Stomach (tissue), 9 donors: ENCODE data around the gene MTCL1. TPM values are rescaled to one million over a fixed set of nuclear protein-coding genes. Genes with fewer than 3 reads are reported as not detected.

Source experiments
- DNase-seq, 2 donors: peaks; one replicate each; pipeline versions ENCODE4 v3.0.0 to v3.0.0-alpha.2; 2013 to 2019
- H3K27ac ChIP-seq, 5 donors: fragments of 200-600 bp in 4 of 5; sonication (generic) in 4 of 5; one replicate each; pipeline ENCODE4 v1.5.1; 2013 to 2019; ENCODE audit warnings: mild to moderate bottlenecking in 1 of 5, moderate library complexity in 1 of 5
- H3K27me3 ChIP-seq, 3 donors: fragments of 200-600 bp; sonication (generic); one replicate each; pipeline ENCODE4 v1.5.1; 2017 to 2019; ENCODE audit warnings: mixed run types in 1 of 3
- H3K36me3 ChIP-seq, 4 donors: fragments of 200-600 bp; sonication (generic); 1 replicate in 3 of 4; 2 replicates in 1 of 4; pipeline ENCODE4 v1.5.1; 2016 to 2019
- H3K4me1 ChIP-seq, 4 donors: fragments of 200-600 bp; sonication (generic); one replicate each; pipeline ENCODE4 v1.5.1; 2016 to 2019
- H3K4me3 ChIP-seq, 4 donors: fragments of 200-600 bp; sonication (generic) in 3 of 4; one replicate each; pipeline ENCODE4 v1.5.1; 2016 to 2019; ENCODE audit warnings: mild to moderate bottlenecking in 1 of 4
- H3K9me3 ChIP-seq, 4 donors: fragments of 200-600 bp; sonication (generic); one replicate each; pipeline ENCODE4 v1.5.1; 2016 to 2019
- CTCF ChIP-seq, 7 experiments: fragments of 450-650 bp in 4 of 7; fragments of 200-600 bp in 3 of 7; sonication (generic) in 3 of 7; IDR thresholded peaks; one replicate each; pipeline ENCODE4 v1.5.1; 2016 to 2019; ENCODE audit warnings: antibody characterized with exemption in 7 of 7, control low read depth in 2 of 7, mild to moderate bottlenecking in 1 of 7
- EP300 ChIP-seq: sonication (generic); formaldehyde crosslinking; IDR thresholded peaks from one replicate; pipeline ENCODE4 v1.6.1; 2017; ENCODE audit warnings: antibody characterized with exemption
- POLR2A ChIP-seq, 4 donors: fragments of 450-650 bp; IDR thresholded peaks; one replicate each; pipeline ENCODE4 v1.6.1; 2016; ENCODE audit warnings: antibody characterized with exemption in 4 of 4, control low read depth in 2 of 4, mild to moderate bottlenecking in 1 of 4, moderate library complexity in 1 of 4
- POLR2AphosphoS5 ChIP-seq, 3 donors: sonication (generic); formaldehyde crosslinking; IDR thresholded peaks; one replicate each; pipeline ENCODE4 v1.6.1; 2016; ENCODE audit warnings: antibody characterized with exemption in 3 of 3
- WGBS, 5 donors: extraction: QIAGEN DNeasy Blood & Tissue Kit in 3 of 5; methylation state at CpG; one replicate each; pipeline versions ENCODE4 v1.1.5 to v1.1.7; 2013 to 2018; 5-methylcytosine and 5-hydroxymethylcytosine counted together
- intact Hi-C: fragments of 100-400 bp; cut with DNase I; formaldehyde crosslinking; loops from one replicate; pipeline ENCODE4 v1.15.1; 2023; ENCODE audit warnings: low total_unique reads
- polyA plus RNA-seq, 3 donors: library from polyadenylated mRNA; stranded (reverse); fragments of 200-250 nt; gene quantifications; one replicate each; pipeline ENCODE4 v1.2.3, GENCODE V29; 2013
- total RNA-seq, 5 donors: library from RNA; depleted of rRNA; stranded (reverse); fragments of >200 nt; gene quantifications; one replicate each; pipeline versions ENCODE4 v1.1.0 to v1.2.3, GENCODE V29; 2014 to 2016
- donor health status: healthy with polysubstance abuse.
- donor health status: Bipolar disorder and iron deficiency.
- donor health status: healthy.

Gene MTCL1
- total and polyA plus RNA-seq, 8 donors: 2.3 to 225 (median 20.5) TPM

DNA sequence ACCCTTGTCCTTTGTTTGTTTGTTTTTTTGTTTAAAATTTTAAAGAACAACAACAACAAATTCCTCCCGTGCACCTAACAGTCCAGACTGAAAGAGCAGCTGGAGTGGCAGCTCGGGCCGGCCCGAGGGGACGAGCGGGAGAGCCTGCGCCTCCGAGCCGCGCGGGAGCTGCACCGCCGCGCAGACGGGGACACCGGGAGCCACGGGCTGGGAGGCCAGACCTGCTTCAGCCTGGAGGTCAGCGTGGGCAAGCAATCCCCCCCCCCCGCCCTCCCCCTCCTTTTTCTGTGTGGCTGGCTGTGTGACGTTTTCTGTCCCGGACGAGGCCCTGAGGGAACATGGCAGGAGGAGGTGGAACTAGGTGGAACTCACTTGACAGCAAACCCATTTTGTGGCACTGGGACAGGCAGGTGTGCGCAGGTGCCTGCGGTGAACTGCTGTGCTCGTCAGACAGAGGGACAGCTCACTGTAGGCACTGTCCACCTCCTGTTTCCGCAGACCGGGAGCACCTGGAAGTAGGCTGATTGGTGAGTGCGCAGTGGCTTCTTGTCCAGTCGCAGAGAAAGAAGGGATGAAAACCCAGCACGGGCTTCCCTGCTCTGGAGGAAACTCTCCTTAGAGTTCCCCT is 80.6 kb downstream of the MTCL1 start:
- Histone ChIP-seq H3K27me3 (no peaks in the 10 kb centered on the region), H3K4me3 (no peak overlapping the region), H3K36me3 (peaks cover 6 to 56% (median 32%) of the 10 kb centered on the region in 4 donors), H3K27ac (no peak overlapping the region), H3K9me3 (no peaks in the 10 kb centered on the region), H3K4me1 (no peaks in the 10 kb centered on the region)
- intact Hi-C loops: no loop called here
- no peak for TF ChIP-seq POLR2A (IDR thresholded peaks at IDR 0.05)
- TF ChIP-seq EP300: no peak
- no peak for TF ChIP-seq POLR2AphosphoS5 (IDR thresholded peaks at IDR 0.05)
- TF ChIP-seq CTCF (IDR thresholded peaks at IDR 0.05): no peak
- DNase-seq: no peak
- 89 to 94% (median 92%) methylated on average over 29 to 30 of the region's 30 CpGs for WGBS, 5 donors

GRCh38 chr18:8786483-8787370 is 81.4 kb downstream of the MTCL1 start:
- 75 to 90% (median 77%) methylated on average over 16 to 17 of the region's 17 CpGs for WGBS, 5 donors
- no peaks in the 10 kb centered on the region for H3K4me1 ChIP-seq
- no peak overlapping the region for H3K27ac ChIP-seq
- peaks cover 6 to 56% (median 32%) of the 10 kb centered on the region in 4 donors for H3K36me3 ChIP-seq
- TF ChIP-seq CTCF (IDR thresholded peaks at IDR 0.05) (no peak), POLR2AphosphoS5 (IDR thresholded peaks at IDR 0.05) (no peak)
- H3K27me3 ChIP-seq: no peaks in the 10 kb centered on the region
- intact Hi-C loops: no loop called here
- H3K4me3 ChIP-seq: no peak overlapping the region
- H3K9me3 ChIP-seq: no peaks in the 10 kb centered on the region
- peak; percentile 10 to 51 for DNase-seq

- intact Hi-C loops: no loop called here
- H3K9me3 ChIP-seq: no peaks in the 10 kb centered on the region
- TF ChIP-seq EP300 (no peak), POLR2AphosphoS5 (IDR thresholded peaks at IDR 0.05) (no peak), CTCF (IDR thresholded peaks at IDR 0.05) (no peak), POLR2A (IDR thresholded peaks at IDR 0.05) (no peak)
- H3K27ac ChIP-seq: no peak overlapping the region
- no peaks in the 10 kb centered on the region for H3K4me1 ChIP-seq
- 83 to 91% (median 88%) methylated on average over 6 of the region's 6 CpGs for WGBS, 5 donors
- no peaks in the 10 kb centered on the region for H3K27me3 ChIP-seq
- peaks cover 6 to 55% (median 32%) of the 10 kb centered on the region in 4 donors for H3K36me3 ChIP-seq
- no peak for DNase-seq
- H3K4me3 ChIP-seq: no peak overlapping the region
Observed at GRCh38 chr18:8787371-8787670, 82.0 kb downstream of the MTCL1 start.

DNA sequence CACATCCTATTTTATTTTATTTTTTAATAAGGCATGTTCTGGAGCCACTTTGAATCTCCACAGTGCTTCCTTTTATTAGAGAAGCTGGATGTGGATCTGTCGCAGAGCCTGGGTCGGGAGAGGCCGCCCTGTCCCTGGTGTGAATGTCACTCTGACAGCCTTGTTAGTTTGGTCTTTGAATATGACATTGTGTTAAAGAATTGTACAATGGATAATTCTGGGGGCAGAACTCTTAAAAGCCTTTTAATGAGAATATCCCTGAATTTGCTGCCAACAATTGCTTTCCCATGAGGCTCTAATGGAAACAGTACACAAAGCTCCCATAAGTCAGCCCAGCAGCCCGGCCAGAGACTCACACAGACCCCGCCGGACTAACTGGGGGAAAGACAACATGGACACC is 82.4 kb downstream of the MTCL1 start:
- Histone ChIP-seq H3K27me3 (no peaks in the 10 kb centered on the region), H3K9me3 (no peaks in the 10 kb centered on the region), H3K36me3 (peaks cover 6 to 51% (median 32%) of the 10 kb centered on the region in 4 donors), H3K4me1 (peaks cover 0 to 3% (median under 1%) of the 10 kb centered on the region in 4 donors), H3K4me3 (no peak overlapping the region), H3K27ac (no peak overlapping the region)
- TF ChIP-seq EP300 (no peak), POLR2A (IDR thresholded peaks at IDR 0.05) (no peak), CTCF (IDR thresholded peaks at IDR 0.05) (no peak), POLR2AphosphoS5 (IDR thresholded peaks at IDR 0.05) (no peak)
- no peak for DNase-seq
- intact Hi-C loops: no loop called here
- 83 to 95% (median 92%) methylated on average over 6 of the region's 6 CpGs for WGBS, 5 donors
